GM23248 (cell line): ENCODE results near the gene AR. TPM values are rescaled to one million over a fixed set of nuclear protein-coding genes. Genes with fewer than 3 reads are reported as not detected.

ENCODE experiments used
- DNase-seq: peaks from one replicate; pipeline ENCODE4 v3.0.0-alpha.2; 2015
- H2AFZ ChIP-seq: fragments of 200-600 bp; sonication (generic); 2 replicates; pipeline ENCODE4 v1.6.1; 2016; ENCODE audit warnings: antibody characterized with exemption
- H3F3A ChIP-seq: fragments of 200-600 bp; sonication (generic); 2 replicates; pipeline ENCODE4 v1.6.1; 2016; ENCODE audit warnings: mild to moderate bottlenecking, antibody characterized with exemption, mixed run types; ENCODE audit not compliant: insufficient read depth
- H3K27ac ChIP-seq: fragments of 200-600 bp; sonication (generic); 2 replicates; pipeline ENCODE4 v1.5.1; 2016; ENCODE audit warnings: mild to moderate bottlenecking
- H3K27me3 ChIP-seq: fragments of 200-600 bp; sonication (generic); replicated peaks from 2 replicates; pipeline ENCODE4 v1.6.1; 2016; ENCODE audit warnings: mild to moderate bottlenecking; ENCODE audit not compliant: insufficient read depth
- H3K36me3 ChIP-seq: fragments of 200-600 bp; sonication (generic); 2 replicates; pipeline ENCODE4 v1.6.1; 2016; ENCODE audit warnings: low read depth, mild to moderate bottlenecking
- H3K4me1 ChIP-seq: fragments of 200-600 bp; sonication (generic); 2 replicates; pipeline ENCODE4 v1.6.1; 2016; ENCODE audit warnings: mild to moderate bottlenecking; ENCODE audit not compliant: insufficient read depth
- H3K4me2 ChIP-seq: fragments of 200-600 bp; sonication (generic); one replicate; pipeline ENCODE4 v1.6.1; 2016; ENCODE audit warnings: mild to moderate bottlenecking; ENCODE audit not compliant: unreplicated experiment
- H3K4me3 ChIP-seq: fragments of 200-600 bp; sonication (generic); 2 replicates; pipeline ENCODE4 v1.5.1; 2016; ENCODE audit warnings: mild to moderate bottlenecking
- H3K79me2 ChIP-seq: fragments of 200-600 bp; sonication (generic); 2 replicates; pipeline ENCODE4 v1.6.1; 2016; ENCODE audit warnings: mild to moderate bottlenecking; ENCODE audit not compliant: insufficient read depth
- H3K9ac ChIP-seq: fragments of 200-600 bp; sonication (generic); 2 replicates; pipeline ENCODE4 v1.6.1; 2016; ENCODE audit warnings: mild to moderate bottlenecking
- H3K9me2 ChIP-seq: fragments of 200-600 bp; sonication (generic); 2 replicates; pipeline ENCODE4 v1.6.1; 2016; ENCODE audit warnings: mixed run types, mild to moderate bottlenecking, moderate library complexity; ENCODE audit not compliant: insufficient read depth
- H3K9me3 ChIP-seq: fragments of 200-600 bp; sonication (generic); one replicate; pipeline ENCODE4 v1.6.1; 2017; ENCODE audit warnings: low read depth
- H4K20me1 ChIP-seq: fragments of 200-600 bp; sonication (generic); 2 replicates; pipeline ENCODE4 v1.6.0; 2016; ENCODE audit not compliant: insufficient read depth
- EZH2 ChIP-seq: fragments of 200-600 bp; sonication (generic); IDR thresholded peaks from 2 replicates; pipeline ENCODE4 v1.6.1; 2018; ENCODE audit warnings: antibody characterized with exemption, mild to moderate bottlenecking; ENCODE audit not compliant: insufficient read depth, poor library complexity, severe bottlenecking
- EZH2phosphoT487 ChIP-seq: fragments of 200-600 bp; sonication (generic); IDR thresholded peaks from 2 replicates; pipeline ENCODE4 v1.6.1; 2018; ENCODE audit warnings: antibody characterized with exemption, moderate library complexity, mild to moderate bottlenecking, low read depth; ENCODE audit not compliant: insufficient read depth
- WGBS, 2 experiments: methylation state at CpG; one replicate each; pipeline ENCODE4 v1.1.6; 2015 to 2017; ENCODE audit warnings: low lambda C conversion rate in 2 of 2, low coverage in 1 of 2; ENCODE audit errors: missing lambda C conversion rate in 2 of 2; 5-methylcytosine and 5-hydroxymethylcytosine counted together
- in situ Hi-C: fragments of 300-500 bp; cut with MboI; formaldehyde crosslinking; loops from 2 replicates; pipeline ENCODE4 v1.15.0; 2020
- polyA plus RNA-seq: library from polyadenylated mRNA; unstranded; fragments of >200 nt; fragmentation: Nextera tagmentation; extraction: Ambion mirVana; gene quantifications from 2 replicates; pipeline ENCODE4 v1.2.1, GENCODE V29; 2016
- total RNA-seq: library from RNA; depleted of rRNA; stranded (reverse); fragments of >200 nt; shearing (Covaris generic); gene quantifications from 2 replicates; pipeline ENCODE4 v1.2.3, GENCODE V29; 2014

Gene AR
- total and polyA plus RNA-seq, 2 experiments from 2014 or later: 1.2 to 4.8 TPM

- Histone ChIP-seq H2AFZ (no peak overlapping the region), H3K9me3 (no peaks in the 10 kb centered on the region), H3K4me1 (0 out of 2 replicates have a peak, but pooled peaks cover 4% of the 10 kb centered on the region), H3K4me2 (no peak overlapping the region), H3K9me2 (no peaks in the 10 kb centered on the region), H3F3A (no peaks in the 10 kb centered on the region), H3K27me3 (no peaks in the 10 kb centered on the region), H3K9ac (no peak overlapping the region), H3K4me3 (no peak overlapping the region), H3K36me3 (no peaks in the 10 kb centered on the region), H3K79me2 (no peaks in the 10 kb centered on the region), H3K27ac (no peak overlapping the region), H4K20me1 (no peaks in the 10 kb centered on the region)
- TF ChIP-seq EZH2 (no peak), EZH2phosphoT487 (no peak)
- DNase-seq: no peak
- in situ Hi-C loops: no loop called here
- WGBS, 2 experiments: 66 to 71% methylated on average over 5 of the region's 5 CpGs
These were observed 179.9 kb downstream of the AR start for GRCh38 chrX:67723580-67724351.

DNA sequence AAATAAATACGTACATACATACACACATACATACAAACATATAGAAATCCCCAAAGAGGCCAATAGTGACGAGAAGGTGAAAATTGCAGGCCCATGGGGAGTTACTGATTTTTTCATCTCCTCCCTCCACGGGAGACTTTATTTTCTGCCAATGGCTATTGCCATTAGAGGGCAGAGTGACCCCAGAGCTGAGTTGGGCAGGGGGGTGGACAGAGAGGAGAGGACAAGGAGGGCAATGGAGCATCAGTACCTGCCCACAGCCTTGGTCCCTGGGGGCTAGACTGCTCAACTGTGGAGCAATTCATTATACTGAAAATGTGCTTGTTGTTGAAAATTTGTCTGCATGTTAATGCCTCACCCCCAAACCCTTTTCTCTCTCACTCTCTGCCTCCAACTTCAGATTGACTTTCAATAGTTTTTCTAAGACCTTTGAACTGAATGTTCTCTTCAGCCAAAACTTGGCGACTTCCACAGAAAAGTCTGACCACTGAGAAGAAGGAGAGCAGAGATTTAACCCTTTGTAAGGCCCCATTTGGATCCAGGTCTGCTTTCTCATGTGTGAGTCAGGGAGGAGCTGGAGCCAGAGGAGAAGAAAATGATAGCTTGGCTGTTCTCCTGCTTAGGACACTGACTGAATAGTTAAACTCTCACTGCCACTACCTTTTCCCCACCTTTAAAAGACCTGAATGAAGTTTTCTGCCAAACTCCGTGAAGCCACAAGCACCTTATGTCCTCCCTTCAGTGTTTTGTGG is 180.7 kb downstream of the AR start:
- Histone ChIP-seq H3K4me1 (0 out of 2 replicates have a peak, but pooled peaks cover 4% of the 10 kb centered on the region), H3K9me3 (no peaks in the 10 kb centered on the region), H4K20me1 (no peaks in the 10 kb centered on the region), H3K4me3 (no peak overlapping the region), H3K36me3 (no peaks in the 10 kb centered on the region), H3K4me2 (no peak overlapping the region), H3K79me2 (no peaks in the 10 kb centered on the region), H3K9ac (no peak overlapping the region), H3K27me3 (no peaks in the 10 kb centered on the region), H3F3A (no peaks in the 10 kb centered on the region), H2AFZ (no peak overlapping the region), H3K9me2 (no peaks in the 10 kb centered on the region), H3K27ac (no peak overlapping the region)
- DNase-seq: peak; percentile 29
- 68 to 74% methylated on average over 5 of the region's 5 CpGs for WGBS, 2 experiments
- no peak for TF ChIP-seq EZH2phosphoT487
- in situ Hi-C loops: no loop called here

GRCh38 chrX:67725471-67725870 is 181.7 kb downstream of the AR start:
- Histone ChIP-seq H3K36me3 (no peaks in the 10 kb centered on the region), H3K79me2 (no peaks in the 10 kb centered on the region), H3K9me2 (no peaks in the 10 kb centered on the region), H3K4me2 (no peak overlapping the region), H2AFZ (no peak overlapping the region), H4K20me1 (no peaks in the 10 kb centered on the region), H3K27ac (no peak overlapping the region), H3K4me3 (no peak overlapping the region), H3K9ac (no peak overlapping the region), H3K27me3 (no peaks in the 10 kb centered on the region), H3K4me1 (0 out of 2 replicates have a peak, but pooled peaks cover 4% of the 10 kb centered on the region), H3F3A (no peaks in the 10 kb centered on the region), H3K9me3 (no peaks in the 10 kb centered on the region)
- DNase-seq: peak; percentile 53
- TF ChIP-seq EZH2 (no peak), EZH2phosphoT487 (no peak)
- in situ Hi-C loops: no loop called here
- WGBS, 2 experiments: 0 to 17% methylated on average over 2 of the region's 2 CpGs

DNA sequence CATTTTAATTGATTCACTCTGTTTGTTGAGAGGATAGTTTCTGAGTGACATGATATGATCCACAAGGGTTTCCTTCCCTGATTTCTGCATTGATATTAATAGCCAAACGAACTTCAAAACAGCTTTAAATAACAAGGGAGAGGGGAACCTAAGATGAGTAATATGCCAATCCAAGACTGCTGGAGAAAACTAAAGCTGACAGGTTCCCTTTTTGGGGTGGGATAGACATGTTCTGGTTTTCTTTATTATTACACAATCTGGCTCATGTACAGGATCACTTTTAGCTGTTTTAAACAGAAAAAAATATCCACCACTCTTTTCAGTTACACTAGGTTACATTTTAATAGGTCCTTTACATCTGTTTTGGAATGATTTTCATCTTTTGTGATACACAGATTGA is 182.2 kb downstream of the AR start:
- Histone ChIP-seq H3K4me2 (no peak overlapping the region), H3K27ac (no peak overlapping the region), H3K4me3 (no peak overlapping the region), H3K9me3 (no peaks in the 10 kb centered on the region), H3K36me3 (no peaks in the 10 kb centered on the region), H3K4me1 (0 out of 2 replicates have a peak, but pooled peaks cover 4% of the 10 kb centered on the region), H3K9ac (no peak overlapping the region), H3K27me3 (no peaks in the 10 kb centered on the region), H3K79me2 (no peaks in the 10 kb centered on the region), H3K9me2 (no peaks in the 10 kb centered on the region), H3F3A (no peaks in the 10 kb centered on the region), H2AFZ (no peak overlapping the region), H4K20me1 (no peaks in the 10 kb centered on the region)
- 17 to 45% methylated on average over 1 of the region's 1 CpG for WGBS, 2 experiments
- no peak for TF ChIP-seq EZH2phosphoT487
- TF ChIP-seq EZH2: no peak
- no peak for DNase-seq
- in situ Hi-C loops: no loop called here
